K562 (cell line): ENCODE results near the gene NTRK1. TPM values are rescaled to one million over a fixed set of nuclear protein-coding genes. Genes with fewer than 3 reads are reported as not detected.

Experiments used
- ATF7 ChIP-seq: fragments of 450-650 bp; IDR thresholded peaks from 2 replicates; pipeline ENCODE4 v1.7.1; 2014; ENCODE audit warnings: mild to moderate bottlenecking, moderate library complexity
- CBX3 ChIP-seq, 2 experiments: IDR thresholded peaks; 1 replicate in 1 of 2; 2 replicates in 1 of 2; pipeline ENCODE4 v1.6.1; 2012; ENCODE audit warnings: inconsistent platforms in 2 of 2, low read length in 2 of 2, borderline replicate concordance in 1 of 2, control low read depth in 1 of 2
- CBX8 ChIP-seq: fragments of 200-600 bp; sonication (generic); IDR thresholded peaks from 2 replicates; pipeline ENCODE4 v1.6.1; 2012; ENCODE audit warnings: borderline replicate concordance, mixed run types, low read depth, mild to moderate bottlenecking, moderate library complexity, mixed read lengths, low read length, control low read depth, inconsistent platforms; ENCODE audit not compliant: poor library complexity, severe bottlenecking; ENCODE audit errors: extremely low read depth
- CGGBP1 ChIP-seq: fragments of 250-450 bp; sonication (Bioruptor Pico); IDR thresholded peaks from 2 replicates; pipeline ENCODE4 v1.9.0; 2021; ENCODE audit warnings: mild to moderate bottlenecking
- HLTF ChIP-seq: fragments of 450-650 bp; IDR thresholded peaks from 2 replicates; pipeline ENCODE4 v1.6.1; 2016
- NCOA1 ChIP-seq: fragments of 450-650 bp; IDR thresholded peaks from 2 replicates; pipeline ENCODE4 v1.6.1; 2016; ENCODE audit warnings: low read depth
- NR2F6 ChIP-seq: fragments of 450-650 bp; formaldehyde crosslinking; IDR thresholded peaks from 2 replicates; pipeline ENCODE4 v1.4.0; 2020; ENCODE audit warnings: mild to moderate bottlenecking
- PREB ChIP-seq: sonication (generic); formaldehyde crosslinking; IDR thresholded peaks from 2 replicates; pipeline ENCODE4 v1.8.1; 2023; ENCODE audit warnings: mild to moderate bottlenecking, missing genetic modification reagents
- SMC3 ChIP-seq: conservative IDR thresholded peaks from 2 replicates; pipeline ENCODE4 v1.6.1; 2011; ENCODE audit warnings: low read depth, low read length, improper control_type of control experiment; ENCODE audit not compliant: insufficient read depth
- TCF7 ChIP-seq: sonication (generic); IDR thresholded peaks from 2 replicates; pipeline ENCODE4 v1.6.1; 2016; ENCODE audit warnings: antibody characterized with exemption, borderline replicate concordance
- THRA ChIP-seq: fragments of 450-650 bp; IDR thresholded peaks from 2 replicates; pipeline ENCODE4 v1.6.1; 2017; ENCODE audit warnings: mild to moderate bottlenecking, moderate library complexity
- YY1 ChIP-seq, 3 experiments: IDR thresholded peaks; 2 replicates each; pipeline ENCODE4 v1.6.1; 2011; ENCODE audit warnings: low read length in 2 of 3, mild to moderate bottlenecking in 2 of 3, moderate library complexity in 2 of 3, borderline replicate concordance in 1 of 3, control low read depth in 1 of 3, low read depth in 1 of 3; ENCODE audit not compliant: insufficient read depth in 3 of 3, insufficient replicate concordance in 2 of 3, control insufficient read depth in 1 of 3, insufficient read length in 1 of 3; ENCODE audit errors: extremely low read depth in 1 of 3
- ZBTB26 ChIP-seq: fragments of 450-650 bp; formaldehyde crosslinking; IDR thresholded peaks from 2 replicates; pipeline ENCODE4 v1.4.0; 2022; ENCODE audit warnings: missing genetic modification characterization
- ZMIZ1 ChIP-seq, 2 experiments: fragments of 150-350 bp in 1 of 2; IDR thresholded peaks; 2 replicates each; pipeline ENCODE4 v1.6.1; 2012 to 2016; ENCODE audit warnings: low read depth in 2 of 2, low read length in 2 of 2, mild to moderate bottlenecking in 1 of 2, moderate library complexity in 1 of 2
- ZNF277 ChIP-seq: fragments of 250-450 bp; sonication (Bioruptor Pico); IDR thresholded peaks from 2 replicates; pipeline ENCODE4 v1.8.0; 2022; ENCODE audit warnings: inconsistent platforms, mild to moderate bottlenecking, moderate library complexity, borderline replicate concordance
- ZNF354B ChIP-seq: fragments of 250-450 bp; sonication (Bioruptor Pico); IDR thresholded peaks from 2 replicates; pipeline ENCODE4 v1.4.0; 2020
- ZNF77 ChIP-seq: fragments of 250-450 bp; sonication (Bioruptor Pico); IDR thresholded peaks from 2 replicates; pipeline ENCODE4 v1.5.0; 2020
- ZNF780A ChIP-seq: fragments of 250-450 bp; sonication (Bioruptor Pico); IDR thresholded peaks from 2 replicates; pipeline ENCODE4 v1.5.0; 2021; ENCODE audit warnings: mild to moderate bottlenecking
- ZNF79 ChIP-seq: fragments of 250-450 bp; sonication (Bioruptor Pico); IDR thresholded peaks from 2 replicates; pipeline ENCODE4 v1.4.0; 2020; ENCODE audit warnings: low read depth, mild to moderate bottlenecking, moderate library complexity
- polyA plus RNA-seq, 8 experiments: library from polyadenylated mRNA; depleted of rRNA in 4 of 8; stranded (reverse) in 5 of 8; unstranded in 3 of 8; fragments of >200 nt; fragmentation: Nextera tagmentation in 2 of 8; fragmentation: Illumina TruSeq in 1 of 8; extraction: Ambion mirVana in 2 of 8; extraction: Trizol in 1 of 8; gene quantifications; 2 replicates each; pipeline versions ENCODE4 v1.2.1 to v1.2.3, GENCODE V29; 2011 to 2014; ENCODE audit warnings: inconsistent platforms in 1 of 8, missing spikeins in 1 of 8
- total RNA-seq, 7 experiments: library from RNA; depleted of rRNA in 6 of 7; stranded (reverse); fragments of >200 nt in 6 of 7; fragmentation: Illumina TruSeq in 2 of 7; extraction: Trizol in 2 of 7; gene quantifications; 2 replicates each; pipeline versions ENCODE4 v1.2.1 to v1.2.3, GENCODE V29; 2011 to 2021; ENCODE audit warnings: low replicate concordance in 1 of 7

Gene NTRK1
- total and polyA plus RNA-seq, 9 of the 15 experiments (the other 6 are each of a cell fraction or from before 2014, with no cell fraction given), result 0.46 to 30.0 (median 7.9) TPM

- TF ChIP-seq NCOA1 (peak; percentile 67; the same call in 1 of the 2 replicates), ZNF277 (no peak), SMC3 (no peak), ZNF354B (no peak), ZBTB26 (CRISPR knock-in tag) (no peak), ZMIZ1 (IDR thresholded peaks at IDR 0.05; ENCODE audit: low read depth in 2 of 2, low read length in 2 of 2) (0 out of 4 replicates have a peak, but pooled peaks of 1 of the 2 experiments have one; percentile 40), ATF7 (peak; percentile 79), CBX3 (IDR thresholded peaks at IDR 0.05; ENCODE audit: borderline replicate concordance in 1 of 2, low read length in 2 of 2) (0 out of 3 replicates have a peak, but pooled peaks of 1 of the 2 experiments have one; percentile 39), ZNF77 (no peak), ZNF79 (no peak), CGGBP1 (no peak), NR2F6 (CRISPR knock-in tag) (no peak), CBX8 (no peak), HLTF (no peak), YY1 (IDR thresholded peaks at IDR 0.05; ENCODE audit: borderline replicate concordance in 1 of 3, control insufficient read depth in 1 of 3, extremely low read depth in 1 of 3, insufficient read depth in 3 of 3, insufficient read length in 1 of 3, insufficient replicate concordance in 2 of 3, low read depth in 1 of 3, low read length in 2 of 3) (peak in 1 of 3 experiments; percentile 6), PREB (CRISPR knock-in tag) (no peak), THRA (no peak), TCF7 (peak; percentile 65; the same call in 1 of the 2 replicates), ZNF780A (CRISPR knock-in tag) (no peak)
These were observed 53.8 kb downstream of the NTRK1 start (continued) for GRCh38 chr1:156914440-156914856.
